ENCODE results near the gene PKDCC. TPM values are rescaled to one million over a fixed set of nuclear protein-coding genes. Genes with fewer than 3 reads are reported as not detected.

PKDCC gene
- total and polyA plus RNA-seq, 10 of the 15 experiments (the other 5 are each of a cell fraction or from before 2014, with no cell fraction given), result 0.13 to 10.2 (median 2.3) TPM

GRCh38 chr2:42028571-42029148 is 19.2 kb upstream of the PKDCC start (continued):
- TF ChIP-seq, protein P1, sequence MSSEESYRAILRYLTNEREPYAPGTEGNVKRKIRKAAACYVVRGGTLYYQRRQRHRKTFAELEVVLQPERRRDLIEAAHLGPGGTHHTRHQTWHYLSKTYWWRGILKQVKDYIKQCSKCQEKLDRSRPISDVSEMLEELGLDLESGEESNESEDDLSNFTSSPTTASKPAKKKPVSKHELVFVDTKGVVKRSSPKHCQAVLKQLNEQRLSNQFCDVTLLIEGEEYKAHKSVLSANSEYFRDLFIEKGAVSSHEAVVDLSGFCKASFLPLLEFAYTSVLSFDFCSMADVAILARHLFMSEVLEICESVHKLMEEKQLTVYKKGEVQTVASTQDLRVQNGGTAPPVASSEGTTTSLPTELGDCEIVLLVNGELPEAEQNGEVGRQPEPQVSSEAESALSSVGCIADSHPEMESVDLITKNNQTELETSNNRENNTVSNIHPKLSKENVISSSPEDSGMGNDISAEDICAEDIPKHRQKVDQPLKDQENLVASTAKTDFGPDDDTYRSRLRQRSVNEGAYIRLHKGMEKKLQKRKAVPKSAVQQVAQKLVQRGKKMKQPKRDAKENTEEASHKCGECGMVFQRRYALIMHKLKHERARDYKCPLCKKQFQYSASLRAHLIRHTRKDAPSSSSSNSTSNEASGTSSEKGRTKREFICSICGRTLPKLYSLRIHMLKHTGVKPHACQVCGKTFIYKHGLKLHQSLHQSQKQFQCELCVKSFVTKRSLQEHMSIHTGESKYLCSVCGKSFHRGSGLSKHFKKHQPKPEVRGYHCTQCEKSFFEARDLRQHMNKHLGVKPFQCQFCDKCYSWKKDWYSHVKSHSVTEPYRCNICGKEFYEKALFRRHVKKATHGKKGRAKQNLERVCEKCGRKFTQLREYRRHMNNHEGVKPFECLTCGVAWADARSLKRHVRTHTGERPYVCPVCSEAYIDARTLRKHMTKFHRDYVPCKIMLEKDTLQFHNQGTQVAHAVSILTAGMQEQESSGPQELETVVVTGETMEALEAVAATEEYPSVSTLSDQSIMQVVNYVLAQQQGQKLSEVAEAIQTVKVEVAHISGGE (CRISPR knock-in tag; IDR thresholded peaks at IDR 0.05), result no peak
- no peak for TF ChIP-seq CEBPB (IDR thresholded peaks at IDR 0.05; ENCODE audit: borderline replicate concordance in 1 of 2, low read depth in 2 of 2, low read length in 2 of 2)
- peak; percentile 81; the same call in 1 of the 2 replicates for TF ChIP-seq MTA3 (IDR thresholded peaks at IDR 0.05; ENCODE audit: borderline replicate concordance, low read length)
- TF ChIP-seq RELA (IDR thresholded peaks at IDR 0.05; ENCODE audit: borderline replicate concordance, partially characterized antibody), result no peak
- TF ChIP-seq SPI1 (IDR thresholded peaks at IDR 0.05; ENCODE audit: borderline replicate concordance, insufficient read depth, low read depth, low read length), result no peak
- no peak for TF ChIP-seq CTCF (IDR thresholded peaks at IDR 0.05 in 2 of 3, conservative IDR thresholded peaks at IDR 0.05 in 1 of 3; ENCODE audit: control insufficient read depth in 2 of 3, extremely low read depth in 1 of 3, insufficient read depth in 1 of 3, low read depth in 3 of 3, low read length in 3 of 3)
- peak; percentile 42; the same call in 1 of the 2 replicates for TF ChIP-seq PML (IDR thresholded peaks at IDR 0.05; ENCODE audit: low read length)
- no peak for TF ChIP-seq SREBF1 (IDR thresholded peaks at IDR 0.05; ENCODE audit: low read length)
- no peak for TF ChIP-seq NKRF (conservative IDR thresholded peaks at IDR 0.05)
- TF ChIP-seq, protein P2, sequence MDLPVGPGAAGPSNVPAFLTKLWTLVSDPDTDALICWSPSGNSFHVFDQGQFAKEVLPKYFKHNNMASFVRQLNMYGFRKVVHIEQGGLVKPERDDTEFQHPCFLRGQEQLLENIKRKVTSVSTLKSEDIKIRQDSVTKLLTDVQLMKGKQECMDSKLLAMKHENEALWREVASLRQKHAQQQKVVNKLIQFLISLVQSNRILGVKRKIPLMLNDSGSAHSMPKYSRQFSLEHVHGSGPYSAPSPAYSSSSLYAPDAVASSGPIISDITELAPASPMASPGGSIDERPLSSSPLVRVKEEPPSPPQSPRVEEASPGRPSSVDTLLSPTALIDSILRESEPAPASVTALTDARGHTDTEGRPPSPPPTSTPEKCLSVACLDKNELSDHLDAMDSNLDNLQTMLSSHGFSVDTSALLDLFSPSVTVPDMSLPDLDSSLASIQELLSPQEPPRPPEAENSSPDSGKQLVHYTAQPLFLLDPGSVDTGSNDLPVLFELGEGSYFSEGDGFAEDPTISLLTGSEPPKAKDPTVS (IDR thresholded peaks at IDR 0.05; ENCODE audit: low read depth, low read length), result no peak
- TF ChIP-seq TARDBP (IDR thresholded peaks at IDR 0.05; ENCODE audit: borderline replicate concordance), result no peak
- TF ChIP-seq NFXL1 (IDR thresholded peaks at IDR 0.05; ENCODE audit: borderline replicate concordance), result no peak
- no peak for TF ChIP-seq BCL3 (IDR thresholded peaks at IDR 0.05; ENCODE audit: borderline replicate concordance, insufficient read depth, low read depth, low read length, poor library complexity, severe bottlenecking)
- TF ChIP-seq SUZ12 (IDR thresholded peaks at IDR 0.05; ENCODE audit: unreplicated experiment), result no peak
- no peak for TF ChIP-seq FOXK2 (IDR thresholded peaks at IDR 0.05)
- no peak for TF ChIP-seq NRF1 (conservative IDR thresholded peaks at IDR 0.05; ENCODE audit: low read depth, low read length)
- TF ChIP-seq NFYB (IDR thresholded peaks at IDR 0.05; ENCODE audit: insufficient read depth, low read depth, low read length), result no peak
